ENCODE measurements around the gene PLXNA2. TPM values are rescaled to one million over a fixed set of nuclear protein-coding genes. Genes with fewer than 3 reads are reported as not detected.

Gene PLXNA2
- total RNA-seq, 2 experiments from 2014 or later, result 0.13 to 0.23 TPM

DNA sequence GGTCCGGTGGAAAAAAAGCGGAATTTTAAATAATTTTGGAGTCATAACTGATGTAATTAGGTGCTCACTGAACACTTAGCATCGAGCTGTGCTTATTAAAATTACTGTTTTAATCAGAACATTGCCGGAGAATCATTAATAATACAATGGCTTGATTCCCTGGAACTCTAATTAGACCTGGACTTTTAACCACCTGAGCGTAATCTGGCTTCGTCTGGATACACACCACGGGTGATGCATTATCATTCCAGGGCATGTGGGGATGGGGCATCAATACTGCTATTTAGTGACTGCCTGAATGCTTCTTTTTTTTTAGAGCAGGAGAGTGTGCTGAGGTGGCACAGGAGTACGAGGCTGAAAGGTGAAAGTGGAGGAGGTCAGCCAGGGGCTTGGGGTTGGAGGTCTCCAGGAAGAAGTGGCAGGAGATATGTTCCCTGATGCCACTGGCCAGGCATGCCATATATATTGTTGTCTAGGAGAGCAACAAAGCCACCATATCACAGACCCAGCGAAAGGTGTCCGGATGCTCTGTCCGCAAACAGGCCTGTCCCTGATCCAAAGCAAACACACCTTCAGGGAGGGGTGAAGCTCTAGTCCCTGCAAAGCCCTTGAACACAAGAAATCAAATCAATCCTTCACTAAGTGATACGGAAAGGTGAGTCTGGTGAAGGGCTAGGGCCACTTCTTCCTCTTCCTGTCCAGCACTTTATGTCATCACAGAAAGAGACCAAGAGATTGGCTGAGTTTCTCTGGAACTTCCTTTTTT is 125.2 kb downstream of the PLXNA2 start:
- no peak overlapping the region for H3K4me3 Mint-ChIP-seq

DNA sequence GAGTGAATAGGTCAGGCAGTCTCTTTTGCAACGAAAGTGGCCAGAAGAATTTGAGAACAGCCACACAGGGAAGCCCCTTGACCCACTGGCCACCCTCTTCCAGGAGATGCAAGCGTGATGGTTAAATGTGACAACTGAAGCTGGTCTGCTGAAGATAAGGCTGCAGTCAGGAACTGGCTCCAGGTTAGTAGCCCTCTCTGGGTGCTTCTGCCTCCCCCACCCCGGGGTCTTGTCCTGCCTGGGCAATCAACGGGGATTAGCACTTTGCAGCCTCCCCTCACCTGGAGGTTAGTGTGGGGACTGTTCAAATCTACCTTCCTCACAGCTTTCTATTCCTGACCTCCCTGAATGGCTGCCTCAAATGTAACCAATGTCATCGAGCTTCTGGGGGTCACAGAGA is 125.9 kb downstream of the PLXNA2 start:
- ATAC-seq (no peak), DNase-seq (no peak)
- Mint-ChIP-seq H3K9me3 (no peaks in the 10 kb centered on the region), H3K4me1 (ENCODE audit: low read depth) (no peaks in the 10 kb centered on the region), H3K27me3 (no peaks in the 10 kb centered on the region), H3K4me3 (no peak overlapping the region), H3K27ac (no peak overlapping the region), H3K36me3 (ENCODE audit: low read depth) (no peaks in the 10 kb centered on the region)
- TF ChIP-seq, protein P1, sequence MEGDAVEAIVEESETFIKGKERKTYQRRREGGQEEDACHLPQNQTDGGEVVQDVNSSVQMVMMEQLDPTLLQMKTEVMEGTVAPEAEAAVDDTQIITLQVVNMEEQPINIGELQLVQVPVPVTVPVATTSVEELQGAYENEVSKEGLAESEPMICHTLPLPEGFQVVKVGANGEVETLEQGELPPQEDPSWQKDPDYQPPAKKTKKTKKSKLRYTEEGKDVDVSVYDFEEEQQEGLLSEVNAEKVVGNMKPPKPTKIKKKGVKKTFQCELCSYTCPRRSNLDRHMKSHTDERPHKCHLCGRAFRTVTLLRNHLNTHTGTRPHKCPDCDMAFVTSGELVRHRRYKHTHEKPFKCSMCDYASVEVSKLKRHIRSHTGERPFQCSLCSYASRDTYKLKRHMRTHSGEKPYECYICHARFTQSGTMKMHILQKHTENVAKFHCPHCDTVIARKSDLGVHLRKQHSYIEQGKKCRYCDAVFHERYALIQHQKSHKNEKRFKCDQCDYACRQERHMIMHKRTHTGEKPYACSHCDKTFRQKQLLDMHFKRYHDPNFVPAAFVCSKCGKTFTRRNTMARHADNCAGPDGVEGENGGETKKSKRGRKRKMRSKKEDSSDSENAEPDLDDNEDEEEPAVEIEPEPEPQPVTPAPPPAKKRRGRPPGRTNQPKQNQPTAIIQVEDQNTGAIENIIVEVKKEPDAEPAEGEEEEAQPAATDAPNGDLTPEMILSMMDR (IDR thresholded peaks at IDR 0.05), result no peak
- ChIA-PET POLR2A (no interaction called here), CTCF (interaction anchor here (1.1 to 3.2 kb wide), 3 partner anchors 14 to 126 kb away, joined by 4 to 11 read pairs (median 6); partner anchors contain the start of gene PLXNA2)
- intact Hi-C loops (cut with micrococcal nuclease), result no loop called here

More for the DNA sequence above, 125.2 kb downstream of the PLXNA2 start:
- H3K36me3 Mint-ChIP-seq (ENCODE audit: low read depth), result no peaks in the 10 kb centered on the region
- no peak for ATAC-seq
- no peaks in the 10 kb centered on the region for H3K9me3 Mint-ChIP-seq
- no peaks in the 10 kb centered on the region for H3K4me1 Mint-ChIP-seq (ENCODE audit: low read depth)
- intact Hi-C loops (cut with micrococcal nuclease), result no loop called here
- H3K27ac Mint-ChIP-seq, result no peak overlapping the region
- H3K27me3 Mint-ChIP-seq, result no peaks in the 10 kb centered on the region
- TF ChIP-seq, protein P1 (IDR thresholded peaks at IDR 0.05), result no peak
- ChIA-PET CTCF (interaction anchor here (1.2 to 3.2 kb wide), 3 partner anchors 13 to 98 kb away, joined by 3 to 11 read pairs (median 6); no protein-coding TSS in a partner anchor), POLR2A (no interaction called here)
- DNase-seq, result no peak

DNA sequence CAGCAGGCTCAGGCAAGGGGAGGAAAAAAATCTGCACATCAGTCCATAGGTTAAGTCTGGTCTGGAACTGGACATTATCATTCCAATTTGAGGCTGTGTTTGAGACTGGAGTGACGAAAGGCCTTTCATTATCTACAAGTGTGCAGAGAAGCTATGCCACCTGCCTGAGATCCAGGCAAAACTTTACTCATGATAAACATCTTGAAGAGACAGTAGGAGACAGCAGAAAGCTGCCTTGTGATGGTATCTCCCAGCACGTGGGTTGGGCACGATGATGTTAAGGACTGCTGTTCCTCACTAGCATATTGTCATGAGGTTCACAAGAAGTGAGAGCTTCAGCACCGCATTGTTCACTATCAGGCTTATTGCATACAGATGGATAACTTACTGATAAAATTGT is 126.4 kb downstream of the PLXNA2 start:
- Mint-ChIP-seq H3K4me3 (no peak overlapping the region), H3K27me3 (no peaks in the 10 kb centered on the region), H3K9me3 (no peaks in the 10 kb centered on the region), H3K36me3 (ENCODE audit: low read depth) (no peaks in the 10 kb centered on the region), H3K4me1 (ENCODE audit: low read depth) (no peaks in the 10 kb centered on the region), H3K27ac (no peak overlapping the region)
- intact Hi-C loops (cut with micrococcal nuclease), result no loop called here
- TF ChIP-seq, protein P1 (IDR thresholded peaks at IDR 0.05), result no peak
- ChIA-PET CTCF (interaction anchor here (1.1 to 3.2 kb wide), 3 partner anchors 14 to 127 kb away, joined by 4 to 11 read pairs (median 6); partner anchors contain the start of gene PLXNA2), POLR2A (no interaction called here)
- ATAC-seq (no peak), DNase-seq (no peak)

DNA sequence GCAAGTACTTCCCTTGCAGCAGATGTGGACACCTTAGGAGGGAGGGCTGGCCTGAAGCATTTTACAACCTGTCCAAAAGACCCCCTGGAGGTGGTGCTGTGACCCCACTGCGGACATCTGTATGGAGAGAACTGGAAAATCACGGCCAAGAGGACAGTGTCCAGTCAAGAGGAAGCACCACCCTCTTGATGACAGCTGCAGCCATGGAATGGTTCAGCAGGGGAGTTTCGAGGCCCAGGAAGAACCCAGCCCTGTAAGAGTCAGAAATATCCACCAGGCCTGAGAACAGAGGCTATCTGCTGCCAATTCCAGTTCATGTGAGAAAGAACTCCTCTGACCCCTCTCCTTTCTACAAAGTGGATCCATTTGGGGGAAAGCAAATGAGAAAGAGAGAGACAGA is 126.8 kb downstream of the PLXNA2 start:
- Mint-ChIP-seq H3K27me3 (no peaks in the 10 kb centered on the region), H3K36me3 (ENCODE audit: low read depth) (no peaks in the 10 kb centered on the region), H3K4me1 (ENCODE audit: low read depth) (no peaks in the 10 kb centered on the region), H3K9me3 (no peaks in the 10 kb centered on the region), H3K4me3 (no peak overlapping the region), H3K27ac (no peak overlapping the region)
- ChIA-PET CTCF (interaction anchor here (1.1 to 6.6 kb wide), 4 partner anchors 15 to 127 kb away, joined by 4 to 31 read pairs (median 8); partner anchors contain the start of gene PLXNA2), POLR2A (no interaction called here)
- TF ChIP-seq, protein P1 (IDR thresholded peaks at IDR 0.05), result no peak
- intact Hi-C loops (cut with micrococcal nuclease), result no loop called here
- no peak for DNase-seq
- no peak for ATAC-seq

DNA sequence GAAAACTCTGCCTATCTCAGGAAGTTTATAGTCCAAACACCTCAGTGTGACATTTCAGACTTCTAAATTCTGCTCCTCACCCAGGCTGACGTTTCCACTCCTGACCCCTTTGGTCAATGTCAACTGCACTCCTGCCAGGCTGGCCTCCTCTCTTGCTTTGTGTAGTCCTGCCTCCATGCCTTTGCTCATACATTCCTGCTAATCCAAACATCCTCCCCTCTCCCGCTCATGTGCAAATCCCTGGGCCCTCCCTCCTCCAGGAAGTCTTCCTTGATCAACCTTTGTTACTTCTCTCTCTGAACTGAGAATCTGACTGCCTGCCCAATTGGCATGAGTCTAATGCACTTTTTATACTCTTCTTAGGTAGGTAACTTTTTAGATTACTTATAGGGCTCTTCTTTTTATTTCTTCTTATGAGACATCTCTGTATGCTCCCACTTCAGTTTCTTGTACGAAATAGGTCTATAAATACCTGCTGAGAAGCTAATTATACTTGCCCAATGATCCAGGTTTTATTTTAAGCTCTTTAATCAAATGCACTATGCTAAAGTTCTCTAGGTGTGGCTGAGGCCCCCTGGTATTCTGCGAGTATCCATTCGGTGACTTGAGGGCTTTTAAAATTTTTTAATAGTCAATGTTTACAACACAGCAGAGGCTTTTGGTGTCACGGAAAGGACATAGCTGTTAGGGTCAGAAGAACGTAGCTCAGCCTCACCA is 128.1 kb downstream of the PLXNA2 start:
- Mint-ChIP-seq H3K4me3 (no peak overlapping the region), H3K27ac (no peak overlapping the region), H3K36me3 (ENCODE audit: low read depth) (no peaks in the 10 kb centered on the region), H3K27me3 (no peaks in the 10 kb centered on the region), H3K4me1 (ENCODE audit: low read depth) (no peaks in the 10 kb centered on the region), H3K9me3 (no peaks in the 10 kb centered on the region)
- ATAC-seq, result no peak
- POLR2A ChIA-PET, result no interaction called here
- CTCF ChIA-PET, result interaction anchor here (1.2 to 6.6 kb wide), 2 partner anchors 16 to 27 kb away, joined by 3 to 31 read pairs; no protein-coding TSS in a partner anchor
- TF ChIP-seq, protein P1 (IDR thresholded peaks at IDR 0.05), result no peak
- intact Hi-C loops (cut with micrococcal nuclease), result no loop called here
- DNase-seq, result no peak
